HG03095 (cell line): ENCODE results near the gene FLRT1.

ENCODE experiments used
- ATAC-seq: cut with Tn5 transposase; IDR thresholded peaks from one replicate; pipeline ENCODE4 v1.9.1; 2021; ENCODE audit warnings: moderate library complexity; ENCODE audit not compliant: unreplicated experiment

FLRT1 gene, protein sequence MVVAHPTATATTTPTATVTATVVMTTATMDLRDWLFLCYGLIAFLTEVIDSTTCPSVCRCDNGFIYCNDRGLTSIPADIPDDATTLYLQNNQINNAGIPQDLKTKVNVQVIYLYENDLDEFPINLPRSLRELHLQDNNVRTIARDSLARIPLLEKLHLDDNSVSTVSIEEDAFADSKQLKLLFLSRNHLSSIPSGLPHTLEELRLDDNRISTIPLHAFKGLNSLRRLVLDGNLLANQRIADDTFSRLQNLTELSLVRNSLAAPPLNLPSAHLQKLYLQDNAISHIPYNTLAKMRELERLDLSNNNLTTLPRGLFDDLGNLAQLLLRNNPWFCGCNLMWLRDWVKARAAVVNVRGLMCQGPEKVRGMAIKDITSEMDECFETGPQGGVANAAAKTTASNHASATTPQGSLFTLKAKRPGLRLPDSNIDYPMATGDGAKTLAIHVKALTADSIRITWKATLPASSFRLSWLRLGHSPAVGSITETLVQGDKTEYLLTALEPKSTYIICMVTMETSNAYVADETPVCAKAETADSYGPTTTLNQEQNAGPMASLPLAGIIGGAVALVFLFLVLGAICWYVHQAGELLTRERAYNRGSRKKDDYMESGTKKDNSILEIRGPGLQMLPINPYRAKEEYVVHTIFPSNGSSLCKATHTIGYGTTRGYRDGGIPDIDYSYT

DNA sequence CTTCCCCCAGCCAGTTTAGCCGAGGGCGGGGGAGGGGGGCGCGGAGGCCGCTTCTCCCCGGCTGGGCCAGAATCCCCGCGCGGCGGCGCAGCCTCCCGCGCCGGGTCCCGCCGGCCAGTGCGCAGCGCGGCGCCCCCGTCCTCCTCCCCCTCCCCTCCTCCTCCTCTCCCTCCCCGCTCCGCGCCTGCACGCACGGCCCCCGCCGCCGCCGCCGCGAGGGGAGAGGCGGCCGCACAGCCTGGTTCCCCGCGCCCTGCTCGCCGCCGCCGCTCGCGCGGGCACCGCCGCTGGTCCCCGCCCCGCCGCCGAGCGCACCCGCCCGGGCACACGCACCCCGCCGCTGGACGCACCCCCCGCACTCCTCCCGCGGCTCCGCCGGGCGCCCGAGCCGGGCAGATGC is at the start of gene FLRT1:
TSS of gene FLRT1 (plus strand) at position 356 of the 400 bp plus-strand sequence. CDS start 80,337 bp downstream, outside the sequence.
- ATAC-seq: no peak

DNA sequence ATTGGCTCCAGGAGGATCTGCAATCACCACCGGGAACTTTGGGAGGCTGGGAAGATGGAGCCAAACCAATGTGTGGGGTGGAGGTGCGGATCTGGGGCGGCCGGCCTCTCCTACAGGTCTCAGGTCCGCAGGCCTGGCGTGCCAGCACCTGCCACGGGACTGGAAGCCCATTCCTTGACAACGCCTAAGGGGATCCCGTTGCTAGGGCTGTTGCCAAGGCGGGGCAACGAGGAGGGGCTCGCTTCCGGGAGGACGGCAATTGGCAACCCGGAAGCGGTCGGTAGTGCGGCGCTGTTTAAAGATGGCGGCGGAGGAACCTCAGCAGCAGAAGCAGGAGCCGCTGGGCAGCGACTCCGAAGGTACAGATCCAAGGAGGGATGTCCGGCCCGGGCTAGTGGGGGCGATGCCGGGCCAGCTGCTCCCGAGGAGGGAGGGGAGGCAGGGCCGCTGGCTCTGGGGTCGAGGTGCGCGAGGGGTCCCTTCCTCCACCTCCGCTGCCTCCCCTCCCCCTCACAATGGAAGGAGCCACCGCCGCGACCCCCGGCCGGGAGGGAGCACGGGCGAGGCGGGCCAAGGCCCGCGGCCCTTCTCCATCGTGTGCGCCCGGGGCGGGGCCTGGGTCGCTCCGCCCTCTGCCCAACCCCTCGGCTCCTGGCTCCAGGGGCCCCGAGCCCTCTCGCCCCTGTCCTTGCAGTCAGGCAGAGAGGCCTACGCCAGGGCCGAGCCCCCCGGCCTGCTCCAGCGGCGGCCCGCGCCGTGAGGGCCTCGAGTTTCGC is 49.4 kb upstream of the FLRT1 start, which contains the start of gene OTUB1:
TSS of gene OTUB1 (plus strand) at position 283 of the 776 bp plus-strand sequence. CDS start at position 302, 19 bp downstream.
- ATAC-seq: peak; percentile 75

DNA sequence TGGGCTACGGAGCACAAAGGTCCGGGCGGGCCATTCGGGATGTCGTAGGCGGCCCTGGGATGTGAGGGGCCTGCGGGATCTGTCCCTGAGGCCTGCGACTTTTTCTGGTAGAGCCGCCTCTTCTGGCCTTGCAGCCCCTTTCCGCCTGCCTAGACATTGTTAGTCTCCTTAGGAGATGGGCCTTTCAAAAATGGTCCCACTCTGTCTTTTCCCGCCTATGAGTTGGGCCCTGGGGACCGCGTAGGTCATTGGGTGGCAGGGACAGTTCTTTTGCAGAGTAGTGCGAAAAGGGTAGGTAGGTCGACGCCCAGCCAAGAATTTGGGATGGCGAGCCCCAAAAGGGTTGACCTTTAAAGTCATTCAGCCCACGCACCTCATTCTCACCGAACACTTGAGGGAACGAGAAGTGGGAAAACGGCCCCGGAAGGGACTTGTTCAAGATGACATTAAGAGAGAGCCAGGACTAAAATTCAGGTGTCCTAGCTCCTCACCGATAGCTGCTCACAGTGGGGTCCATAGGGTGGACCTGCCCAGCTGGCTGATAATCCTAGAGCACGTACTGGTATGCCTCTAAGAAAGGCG is 48.7 kb upstream of the FLRT1 start:
- ATAC-seq: no peak

DNA sequence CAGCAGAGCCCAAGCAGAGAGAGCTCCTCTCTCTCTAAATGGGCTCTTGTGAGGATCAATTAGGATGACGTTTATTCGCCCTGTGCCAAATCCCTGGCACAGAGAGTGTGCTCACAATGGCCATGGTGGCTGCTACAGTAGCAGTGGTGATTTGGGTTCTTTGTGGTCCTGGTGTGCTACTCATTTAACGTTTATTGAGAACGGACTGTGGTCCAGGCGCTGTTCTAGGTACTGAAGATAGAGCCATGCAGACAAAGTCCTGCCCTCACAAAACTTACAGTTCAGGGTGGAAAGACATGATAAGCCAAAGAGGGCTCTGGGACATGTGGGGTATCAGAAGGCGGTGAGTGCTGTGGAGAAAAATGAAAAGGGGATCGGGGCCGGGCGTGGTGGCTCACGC is 44.2 kb upstream of the FLRT1 start:
- ATAC-seq: no peak

DNA sequence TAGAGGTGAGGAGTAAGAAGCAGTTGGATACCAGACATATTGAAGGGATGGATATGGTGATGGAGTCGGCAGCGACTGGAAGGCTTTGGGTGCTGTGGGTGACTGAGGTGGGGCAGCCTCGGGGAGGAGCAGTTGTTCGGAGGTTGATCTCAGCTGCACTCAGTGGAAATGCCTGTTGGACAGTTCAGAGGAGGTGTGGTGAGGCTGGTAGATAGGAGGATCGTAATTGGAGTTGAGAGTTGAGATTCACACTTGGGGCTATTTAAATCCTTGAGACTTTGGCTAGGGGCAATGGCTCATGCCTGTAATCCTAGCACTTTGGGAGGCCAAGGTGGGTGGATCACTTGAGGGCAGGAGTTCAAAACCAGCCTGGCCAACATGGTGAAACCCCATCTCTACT is 42.6 kb upstream of the FLRT1 start:
- no peak for ATAC-seq

DNA sequence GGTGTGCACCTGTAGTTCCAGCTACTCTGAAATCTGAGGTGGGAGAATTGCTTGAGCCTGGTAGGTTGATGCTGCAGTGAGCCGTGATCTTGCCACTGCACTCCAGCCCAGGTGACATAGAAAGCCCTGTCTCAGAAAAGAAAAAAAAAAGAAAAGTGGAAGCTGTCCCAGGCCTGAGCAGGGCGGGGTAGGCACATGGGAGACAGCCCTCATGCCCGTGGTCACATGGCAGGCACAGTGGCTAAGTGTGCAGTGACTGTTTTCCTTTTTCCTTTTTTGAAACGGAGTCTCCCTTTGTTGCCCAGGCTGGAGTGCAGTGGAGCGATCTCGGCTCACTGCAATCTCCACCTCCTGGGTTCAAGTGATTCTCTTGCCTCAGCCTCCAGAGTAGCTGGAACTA is 41.7 kb upstream of the FLRT1 start:
- no peak for ATAC-seq

DNA sequence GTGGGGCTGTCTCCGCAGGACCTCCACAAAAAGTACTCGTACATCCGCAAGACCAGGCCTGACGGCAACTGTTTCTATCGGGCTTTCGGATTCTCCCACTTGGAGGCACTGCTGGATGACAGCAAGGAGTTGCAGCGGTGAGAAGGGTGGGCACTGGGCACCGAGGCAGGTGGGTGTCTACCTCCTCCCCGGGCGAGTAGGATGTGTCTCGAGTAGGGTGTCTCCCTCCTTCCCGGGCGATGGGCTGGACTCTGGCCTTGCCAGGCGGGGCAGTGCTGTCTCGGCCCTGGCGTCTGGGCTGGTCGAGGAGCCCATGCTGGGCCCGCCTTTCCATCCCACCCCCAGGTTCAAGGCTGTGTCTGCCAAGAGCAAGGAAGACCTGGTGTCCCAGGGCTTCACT is 39.2 kb upstream of the FLRT1 start:
- ATAC-seq: no peak

DNA sequence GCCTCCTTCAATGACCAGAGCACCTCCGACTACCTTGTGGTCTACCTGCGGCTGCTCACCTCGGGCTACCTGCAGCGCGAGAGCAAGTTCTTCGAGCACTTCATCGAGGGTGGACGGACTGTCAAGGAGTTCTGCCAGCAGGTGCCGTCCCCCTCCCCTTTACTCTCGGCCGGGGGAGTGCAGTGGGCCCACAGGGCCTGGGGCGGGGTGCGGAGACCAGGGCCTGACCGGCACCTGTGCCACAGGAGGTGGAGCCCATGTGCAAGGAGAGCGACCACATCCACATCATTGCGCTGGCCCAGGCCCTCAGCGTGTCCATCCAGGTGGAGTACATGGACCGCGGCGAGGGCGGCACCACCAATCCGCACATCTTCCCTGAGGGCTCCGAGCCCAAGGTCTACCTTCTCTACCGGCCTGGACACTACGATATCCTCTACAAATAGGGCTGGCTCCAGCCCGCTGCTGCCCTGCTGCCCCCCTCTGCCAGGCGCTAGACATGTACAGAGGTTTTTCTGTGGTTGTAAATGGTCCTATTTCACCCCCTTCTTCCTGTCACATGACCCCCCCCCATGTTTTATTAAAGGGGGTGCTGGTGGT is 38.5 kb upstream of the FLRT1 start:
- ATAC-seq: no peak

DNA sequence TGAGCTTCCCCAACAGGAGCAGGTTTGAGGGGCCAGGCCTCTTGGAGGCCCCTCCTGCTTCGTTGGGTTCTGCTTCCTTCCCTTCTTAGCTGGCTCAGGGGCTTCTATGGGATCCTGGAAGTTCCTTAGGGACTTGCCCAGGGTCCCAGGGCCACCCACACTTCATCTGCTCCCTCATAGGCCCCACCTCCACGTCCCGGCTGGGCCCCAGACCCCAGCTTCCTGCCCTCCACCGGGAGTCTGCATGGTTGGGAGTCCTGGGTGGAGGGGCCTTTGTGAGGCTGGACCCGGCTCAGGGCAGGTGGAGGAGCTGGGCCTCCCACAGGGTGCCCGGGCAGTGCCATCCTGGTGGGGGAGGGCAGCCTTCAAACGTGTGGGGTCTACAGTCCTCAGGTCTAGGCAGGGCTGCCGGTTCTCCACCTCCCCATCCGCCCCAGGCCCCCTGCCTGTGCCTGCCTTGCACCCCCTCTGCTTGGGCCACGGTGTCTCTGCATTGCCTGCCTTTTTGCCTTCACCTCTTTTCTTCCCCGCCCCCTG is 37.9 kb upstream of the FLRT1 start:
- no peak for ATAC-seq

DNA sequence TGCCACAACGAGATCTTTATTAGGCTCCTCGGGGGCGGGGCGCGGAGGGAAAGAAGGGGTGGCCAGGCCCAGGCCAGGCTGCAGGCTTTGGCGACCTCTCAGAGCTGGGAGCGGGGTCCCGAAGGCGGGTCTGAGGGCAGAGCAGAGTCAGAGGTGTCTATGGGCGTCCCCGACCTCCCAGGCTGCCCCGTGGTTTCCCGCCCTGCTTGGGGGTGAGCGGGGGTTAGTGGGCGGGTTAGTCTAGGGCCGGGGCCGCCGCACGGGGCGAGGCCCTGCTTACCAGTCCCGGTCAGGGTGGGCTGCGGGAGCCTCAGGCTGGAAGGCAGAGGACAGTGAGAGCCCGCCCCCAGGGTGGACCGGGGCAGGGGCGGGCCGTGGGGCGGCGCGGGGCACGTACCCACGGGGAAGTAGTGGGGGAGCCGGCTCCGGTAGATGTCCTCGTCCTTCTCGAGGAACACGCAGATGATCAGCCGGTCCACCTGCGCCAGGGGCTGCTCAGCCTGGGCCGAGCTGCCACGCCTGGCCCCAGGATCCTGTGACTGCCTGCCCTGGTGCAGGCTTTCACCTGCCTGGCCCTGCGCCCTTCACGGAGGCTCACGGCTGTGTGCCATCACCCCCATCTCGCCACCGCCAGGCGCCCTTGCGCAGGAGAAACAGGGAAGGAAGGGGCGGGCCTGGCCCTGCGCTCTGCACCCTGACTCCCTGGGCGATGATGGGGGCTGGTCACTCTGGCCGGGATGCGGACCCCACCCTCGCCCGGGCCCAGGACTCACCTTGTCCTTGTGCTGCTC is 37.0 kb upstream of the FLRT1 start:
- no peak for ATAC-seq

DNA sequence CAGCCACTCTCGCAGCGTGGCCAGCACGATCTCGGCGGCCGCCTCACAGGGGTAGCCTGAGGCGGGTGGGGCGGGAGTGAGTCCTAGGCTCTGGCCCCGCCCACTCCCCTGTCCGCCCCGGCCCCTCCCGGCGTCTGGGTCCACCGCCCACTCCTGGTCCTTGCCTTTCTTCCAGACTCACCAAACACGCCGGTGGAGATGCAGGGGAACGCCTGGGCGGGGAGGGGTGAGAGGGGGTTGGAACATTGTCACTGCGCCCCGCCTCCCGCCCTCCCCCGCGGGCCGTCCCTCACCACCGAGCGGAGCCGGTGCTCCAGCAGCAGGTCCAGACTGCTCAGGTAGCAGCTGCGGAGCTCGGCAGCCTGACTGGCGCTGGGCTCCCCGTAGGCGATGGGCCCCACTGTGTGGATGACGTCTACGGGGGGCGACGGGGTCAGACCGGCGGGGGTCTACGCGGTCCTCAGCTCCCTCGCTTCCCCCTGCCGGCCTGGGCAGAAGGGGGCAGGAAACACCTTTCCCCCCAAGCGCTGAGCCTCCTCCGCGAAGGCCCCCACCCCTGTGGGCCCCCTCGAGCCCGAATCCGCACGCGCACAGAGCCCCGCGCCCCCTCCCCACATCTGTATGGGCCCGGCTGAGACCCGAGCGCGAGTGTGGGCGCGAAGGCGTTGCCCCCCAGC is 36.2 kb upstream of the FLRT1 start:
- no peak for ATAC-seq

DNA sequence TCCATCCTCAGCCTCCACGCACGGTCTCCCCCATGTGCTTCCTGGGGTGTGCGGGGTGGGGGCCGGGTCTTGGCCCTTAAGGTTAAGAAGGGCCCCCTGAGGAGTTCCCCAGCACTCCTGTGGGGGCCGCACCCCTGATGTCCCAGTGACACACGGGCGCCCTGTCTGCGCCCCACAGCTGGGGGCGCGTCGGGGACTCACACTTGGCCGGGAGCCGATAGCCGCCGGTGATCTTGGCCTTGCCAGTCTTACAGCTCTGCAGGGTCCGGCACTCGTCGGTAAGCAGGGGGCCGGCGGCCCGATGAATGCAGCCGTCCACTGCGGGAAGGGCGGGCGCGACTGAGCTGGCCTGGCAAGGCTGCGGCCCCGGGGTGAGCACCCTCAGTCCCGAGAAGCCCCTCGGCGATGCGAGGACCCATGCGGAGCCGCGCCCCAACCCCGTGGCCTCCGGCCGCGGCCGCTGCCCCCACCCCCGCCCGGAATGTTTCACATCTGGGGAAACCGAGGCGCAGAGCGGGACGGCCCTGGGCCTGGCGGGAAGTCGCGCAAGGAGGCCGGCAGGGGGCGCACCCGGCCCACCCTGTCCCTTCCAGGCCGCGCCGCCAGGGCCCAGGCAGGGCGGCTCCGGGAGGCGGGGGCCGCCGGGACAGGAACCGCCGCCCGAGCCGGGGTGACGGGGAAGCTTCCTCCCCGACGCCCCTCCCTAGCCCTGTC is 35.5 kb upstream of the FLRT1 start:
- no peak for ATAC-seq

DNA sequence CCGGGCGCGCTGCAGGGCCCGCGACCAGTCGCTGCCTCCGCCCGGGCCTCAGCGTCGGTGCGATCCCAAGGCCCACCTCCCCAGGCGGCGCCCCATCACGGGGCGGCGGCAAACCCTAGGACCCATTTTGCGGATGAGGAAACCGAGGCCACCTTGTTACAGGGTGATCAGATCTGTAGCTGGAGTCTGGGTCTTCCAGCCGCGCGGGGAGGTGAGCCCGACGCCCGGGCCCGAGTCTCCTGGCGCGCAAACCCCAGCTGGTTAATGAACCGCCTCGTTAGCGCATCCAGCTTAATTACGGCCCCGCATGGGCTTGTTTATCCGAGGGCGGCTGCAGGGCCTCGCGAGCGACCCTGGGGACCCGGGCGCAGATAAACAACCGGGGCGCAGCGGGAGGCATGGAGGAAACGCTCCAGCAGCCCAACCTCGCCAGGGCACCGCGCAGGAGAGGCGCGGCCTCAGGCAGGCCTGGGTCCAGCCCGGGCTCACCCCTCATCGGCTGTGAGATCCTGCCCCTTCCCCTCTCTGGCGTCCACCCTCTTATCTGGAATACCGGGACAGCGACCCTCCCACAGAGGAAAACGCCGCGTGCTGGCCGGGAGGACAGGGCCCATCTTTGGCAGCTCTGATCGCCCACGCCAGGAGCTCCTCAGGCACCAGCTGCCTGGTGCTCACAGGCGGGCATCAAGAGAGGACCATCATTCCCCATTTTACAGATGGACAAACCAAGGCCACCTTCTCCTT is 34.8 kb upstream of the FLRT1 start:
- no peak for ATAC-seq

DNA sequence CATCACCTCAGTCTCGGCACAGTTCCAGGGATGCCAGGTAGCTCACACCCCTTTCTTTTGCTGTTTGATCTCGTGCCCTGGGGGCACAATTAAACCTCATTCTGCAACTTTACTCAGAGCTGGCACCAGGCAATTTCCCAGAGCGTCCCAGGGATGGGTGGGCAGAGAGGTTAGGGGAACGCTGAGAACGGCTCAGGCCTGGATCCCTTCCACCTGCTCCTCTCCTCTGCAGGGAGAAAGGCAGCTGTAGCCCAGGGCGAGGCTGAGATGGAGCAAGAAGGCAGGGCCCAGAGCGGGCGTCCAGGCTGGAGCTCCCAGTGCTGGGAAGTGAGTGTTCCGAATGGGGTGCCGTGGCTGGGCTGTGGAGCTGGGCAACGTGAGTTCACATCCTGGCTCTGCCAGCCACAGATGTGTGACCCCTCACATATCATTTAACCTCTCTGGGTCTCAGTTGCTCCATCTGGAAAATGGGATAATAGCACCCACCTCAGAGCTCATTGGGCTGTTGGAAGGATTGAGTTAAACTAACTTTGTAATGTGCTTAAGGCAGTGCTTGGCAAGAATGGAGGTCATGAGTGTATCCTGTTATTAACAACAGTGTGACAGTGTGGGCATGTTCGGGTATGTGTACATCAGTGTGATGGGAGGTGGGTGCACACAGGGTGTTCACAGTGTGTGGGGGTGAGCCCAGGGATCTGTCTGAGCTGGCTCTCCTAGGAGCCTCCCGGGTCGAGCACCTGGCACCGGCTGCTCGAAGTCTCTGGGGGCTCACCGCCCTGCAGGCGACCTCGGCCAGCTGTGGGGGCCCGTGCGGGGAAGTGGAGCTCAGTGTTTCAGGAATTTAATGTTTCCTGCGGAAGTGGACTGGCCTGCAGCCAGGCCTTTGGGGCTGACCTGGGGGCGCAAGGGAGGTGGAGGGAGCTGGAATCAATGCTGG is 34.0 kb upstream of the FLRT1 start:
- ATAC-seq: no peak

DNA sequence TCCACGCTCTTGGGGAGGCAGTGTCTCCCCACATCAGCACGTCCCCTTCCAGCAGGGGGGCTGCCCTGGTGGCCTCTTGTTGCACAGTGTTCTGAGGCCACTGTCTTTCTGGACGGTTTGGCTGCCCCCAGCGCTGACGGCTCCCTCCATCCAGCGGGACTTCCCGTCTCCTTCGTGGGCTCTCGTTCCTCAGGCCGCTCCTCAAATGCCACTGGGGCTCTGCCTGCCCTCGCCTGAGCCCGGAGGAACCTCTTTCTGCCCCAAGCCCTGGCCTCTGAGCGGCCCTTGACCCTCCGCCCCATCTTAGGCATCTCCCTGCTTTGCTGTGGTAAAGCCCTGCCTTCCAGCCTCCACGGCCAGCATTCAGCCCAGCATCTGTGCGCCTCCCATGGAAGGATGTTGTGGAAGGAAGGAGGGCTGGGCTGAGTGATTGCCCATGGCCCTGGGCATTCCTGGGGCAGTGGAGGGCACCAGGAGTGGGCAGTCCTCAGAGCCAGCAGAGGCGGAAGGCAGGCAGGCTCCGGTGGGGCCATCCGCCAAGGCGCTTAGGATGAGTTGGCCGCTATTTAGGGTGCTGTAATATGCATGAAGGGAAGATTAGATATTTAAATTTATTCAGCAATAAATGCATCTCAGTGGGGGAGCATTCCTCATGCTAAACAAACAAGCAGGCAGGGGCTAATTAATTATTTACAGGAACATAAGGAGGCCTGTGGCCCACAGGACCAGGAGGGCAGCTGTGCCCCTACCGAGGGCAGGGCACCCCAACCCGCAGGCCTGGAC is 31.7 kb upstream of the FLRT1 start:
- ATAC-seq: no peak

DNA sequence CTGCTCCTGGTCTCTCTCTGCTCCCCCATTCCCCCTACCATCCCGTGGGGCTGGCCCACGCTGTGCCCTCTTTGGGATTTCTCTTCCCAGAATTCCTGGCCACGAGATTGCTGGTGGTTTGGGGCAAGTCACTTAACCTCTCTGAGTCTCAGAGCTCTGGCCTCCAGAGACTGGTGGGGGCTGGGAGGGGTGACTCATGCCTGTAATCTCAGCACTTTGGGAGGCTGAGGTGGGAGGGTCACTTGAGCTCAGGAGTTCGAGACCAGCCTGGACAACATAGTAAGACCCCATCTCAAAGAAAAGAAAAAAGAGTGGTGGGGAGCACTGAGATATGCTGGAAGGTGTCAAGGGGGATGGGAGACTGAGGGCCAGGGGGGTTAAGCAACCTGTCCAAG is 31.1 kb upstream of the FLRT1 start:
- ATAC-seq: no peak
